ENCODE results near the gene DRAM2.
"Not testable (repeated sequence)": the region's sequence is repeated elsewhere in the genome, so short reads cannot be mapped to it uniquely, and the experiment has no call there.

Gene DRAM2

DNA sequence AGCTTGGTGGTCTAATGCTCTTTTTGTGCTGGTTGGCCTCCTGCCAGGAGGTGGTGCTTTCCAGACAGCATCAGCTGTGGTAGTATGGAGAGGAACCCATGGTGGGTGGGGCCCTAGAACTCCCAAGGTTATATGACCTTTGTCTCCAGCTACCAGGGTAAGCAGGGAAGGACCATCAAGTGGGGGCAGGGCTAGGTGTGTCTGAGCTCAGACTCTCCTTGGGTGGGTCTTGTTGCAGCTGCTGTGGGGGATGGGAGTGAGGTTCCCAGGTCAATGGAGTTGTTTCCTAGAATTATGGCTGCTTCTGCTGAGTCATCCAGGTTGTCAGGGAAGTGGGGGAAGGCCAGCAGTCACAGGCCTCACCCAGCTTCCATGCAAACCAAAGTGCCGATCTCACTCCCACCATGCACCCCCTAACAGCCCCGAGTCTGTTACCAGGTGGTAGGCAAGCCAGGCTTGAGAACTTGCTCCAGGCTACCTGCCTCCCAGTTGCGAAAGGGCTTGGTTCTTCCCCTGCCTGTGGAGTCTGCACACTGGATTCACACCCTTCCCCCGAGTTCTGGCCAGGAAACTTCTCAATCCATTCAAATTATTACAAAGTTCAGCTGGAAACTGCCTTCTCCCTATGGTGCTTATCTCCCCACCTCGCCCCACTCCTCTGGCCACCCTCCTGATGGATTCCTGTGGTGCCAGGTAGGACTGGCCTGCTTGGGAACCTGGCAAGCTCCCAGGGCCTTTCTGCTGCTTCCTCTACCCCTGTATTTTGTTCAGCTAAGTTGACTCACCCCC, 37.8 kb downstream of the DRAM2 start:
- no peaks in the 10 kb centered on the region for H3K27me3 ChIP-seq (ENCODE audit: control insufficient read depth, insufficient read depth, low read length)
- no peak overlapping the region for H3K4me3 ChIP-seq (ENCODE audit: low read length)
- no peaks in the 10 kb centered on the region for H3K36me3 ChIP-seq (ENCODE audit: control insufficient read depth, low read depth, low read length)
- H3K4me1 ChIP-seq (ENCODE audit: control insufficient read depth, low read depth, low read length): no peaks in the 10 kb centered on the region
- H3K9me3 ChIP-seq (ENCODE audit: control insufficient read depth, low read depth, low read length): peaks cover 30% of the 10 kb centered on the region
- H3K27ac ChIP-seq (ENCODE audit: low read length): no peak overlapping the region
- H3K9ac ChIP-seq (ENCODE audit: low read length): no peak overlapping the region

DNA sequence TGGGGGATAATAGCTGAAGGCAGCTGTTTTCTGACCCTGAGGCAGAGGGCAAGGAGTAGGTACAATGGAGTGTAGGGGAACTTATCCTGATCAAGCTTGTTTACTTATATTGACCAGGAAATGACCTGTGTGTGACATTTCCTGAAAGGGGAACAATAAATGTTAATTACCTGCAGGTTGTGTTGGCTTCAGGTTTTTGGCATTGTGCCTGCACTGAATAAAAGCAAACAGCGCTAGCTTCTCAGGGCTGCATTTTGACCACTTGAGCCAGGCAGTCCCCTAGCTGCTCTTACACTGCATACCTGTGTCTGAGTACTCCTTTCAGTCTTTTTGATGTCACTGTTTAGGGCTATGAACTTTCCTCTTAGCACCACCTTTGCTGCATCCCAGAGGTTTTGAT, 40.6 kb downstream of the DRAM2 start:
- Histone ChIP-seq H3K9me3 (ENCODE audit: control insufficient read depth, low read depth, low read length) (peaks cover 30% of the 10 kb centered on the region), H3K36me3 (ENCODE audit: control insufficient read depth, low read depth, low read length) (no peaks in the 10 kb centered on the region), H3K27ac (ENCODE audit: low read length) (no peak overlapping the region)

DNA sequence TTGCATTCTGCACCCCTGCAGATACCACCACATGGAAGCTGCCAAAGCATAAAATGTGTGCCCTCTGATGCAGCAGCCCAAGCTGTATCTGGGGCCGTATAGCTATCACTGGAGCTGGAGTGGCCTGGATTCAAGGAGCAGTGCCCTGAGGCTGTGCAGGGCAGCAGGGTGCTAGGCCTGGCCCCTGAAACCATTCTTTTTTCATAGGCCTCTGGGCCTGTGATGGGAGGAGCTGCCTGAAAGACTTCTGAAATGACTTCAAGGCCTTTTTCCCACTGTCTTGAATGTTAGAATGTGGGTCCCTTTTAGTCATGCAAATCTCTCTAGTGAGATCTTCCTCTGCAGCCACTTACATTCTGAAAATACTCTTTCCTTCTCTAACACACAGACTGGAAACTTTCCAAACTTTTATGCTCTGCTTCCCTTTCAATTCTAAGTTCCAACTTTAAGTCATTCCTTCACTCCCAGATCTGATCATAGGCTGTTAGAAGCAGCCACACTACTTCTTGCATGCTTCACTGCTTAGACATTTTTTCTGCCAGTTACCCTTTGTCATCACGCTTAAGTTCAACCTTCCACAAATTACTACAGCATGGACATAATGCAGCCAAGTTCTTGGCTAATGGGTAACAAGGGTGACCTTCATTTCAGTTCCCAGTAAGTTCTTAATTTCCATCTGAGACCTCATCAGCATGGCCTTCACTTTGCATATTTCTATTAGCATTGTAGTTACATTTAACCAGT, 42.4 kb downstream of the DRAM2 start:
- H3K4me1 ChIP-seq (ENCODE audit: control insufficient read depth, low read depth, low read length): no peaks in the 10 kb centered on the region
- peaks cover 23% of the 10 kb centered on the region for H3K9me3 ChIP-seq (ENCODE audit: control insufficient read depth, low read depth, low read length)
- no peaks in the 10 kb centered on the region for H3K27me3 ChIP-seq (ENCODE audit: control insufficient read depth, insufficient read depth, low read length)
- H3K36me3 ChIP-seq (ENCODE audit: control insufficient read depth, low read depth, low read length): no peaks in the 10 kb centered on the region
- H3K9ac ChIP-seq (ENCODE audit: low read length): no peak overlapping the region
- no peak overlapping the region for H3K4me3 ChIP-seq (ENCODE audit: low read length)
- H3K27ac ChIP-seq (ENCODE audit: low read length): no peak overlapping the region

More for the DNA sequence above, 40.6 kb downstream of the DRAM2 start:
- no peak overlapping the region for H3K9ac ChIP-seq (ENCODE audit: low read length)
- no peaks in the 10 kb centered on the region for H3K4me1 ChIP-seq (ENCODE audit: control insufficient read depth, low read depth, low read length)
- H3K4me3 ChIP-seq (ENCODE audit: low read length): no peak overlapping the region
- H3K27me3 ChIP-seq (ENCODE audit: control insufficient read depth, insufficient read depth, low read length): no peaks in the 10 kb centered on the region

DNA sequence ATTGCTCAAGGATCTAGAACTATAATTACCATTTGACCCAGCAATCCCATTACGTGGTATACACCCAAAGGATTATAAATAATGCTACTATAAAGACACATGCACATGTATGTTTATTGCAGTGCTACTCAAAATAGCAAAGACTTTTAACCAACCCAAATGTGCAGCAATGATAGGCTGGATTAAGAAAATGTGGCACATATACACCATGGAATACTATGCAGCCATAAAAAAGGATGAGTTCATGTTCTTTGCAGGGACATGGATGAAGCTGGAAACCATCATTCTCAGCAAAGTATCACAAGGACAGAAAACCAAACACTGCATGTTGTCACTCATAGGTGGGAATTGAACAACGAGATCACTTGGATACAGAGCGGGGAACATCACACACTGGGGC, 44.5 kb downstream of the DRAM2 start:
- not testable (repeated sequence) for H3K27me3 ChIP-seq (ENCODE audit: control insufficient read depth, insufficient read depth, low read length); H3K4me1 ChIP-seq (ENCODE audit: control insufficient read depth, low read depth, low read length); H3K36me3 ChIP-seq (ENCODE audit: control insufficient read depth, low read depth, low read length); H3K9ac ChIP-seq (ENCODE audit: low read length); H3K27ac ChIP-seq (ENCODE audit: low read length); H3K9me3 ChIP-seq (ENCODE audit: control insufficient read depth, low read depth, low read length); H3K4me3 ChIP-seq (ENCODE audit: low read length)

DNA sequence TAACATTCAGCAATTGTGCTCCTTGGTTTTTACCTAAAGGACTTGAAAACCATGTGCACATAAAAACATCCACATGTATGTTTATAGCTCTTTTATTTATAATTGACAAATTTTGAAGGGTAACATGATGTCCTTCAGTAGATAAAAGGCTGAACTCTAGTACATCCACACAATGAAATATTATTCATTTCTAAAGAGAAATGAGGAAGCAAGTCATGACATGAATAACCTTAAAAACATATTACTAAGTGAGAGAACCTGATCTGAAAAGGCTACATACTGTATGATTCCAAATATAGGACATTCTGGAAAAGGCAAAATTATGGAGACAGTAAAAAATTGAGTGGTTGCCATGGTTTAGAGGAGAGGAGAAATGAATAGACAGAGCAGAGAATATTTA, 50.3 kb downstream of the DRAM2 start:
- peaks cover 36% of the 10 kb centered on the region for H3K9me3 ChIP-seq (ENCODE audit: control insufficient read depth, low read depth, low read length)
- no peak overlapping the region for H3K27ac ChIP-seq (ENCODE audit: low read length)
- H3K4me3 ChIP-seq (ENCODE audit: low read length): no peak overlapping the region
- H3K4me1 ChIP-seq (ENCODE audit: control insufficient read depth, low read depth, low read length): no peaks in the 10 kb centered on the region
- H3K36me3 ChIP-seq (ENCODE audit: control insufficient read depth, low read depth, low read length): no peaks in the 10 kb centered on the region
- no peaks in the 10 kb centered on the region for H3K27me3 ChIP-seq (ENCODE audit: control insufficient read depth, insufficient read depth, low read length)
- no peak overlapping the region for H3K9ac ChIP-seq (ENCODE audit: low read length)

DNA sequence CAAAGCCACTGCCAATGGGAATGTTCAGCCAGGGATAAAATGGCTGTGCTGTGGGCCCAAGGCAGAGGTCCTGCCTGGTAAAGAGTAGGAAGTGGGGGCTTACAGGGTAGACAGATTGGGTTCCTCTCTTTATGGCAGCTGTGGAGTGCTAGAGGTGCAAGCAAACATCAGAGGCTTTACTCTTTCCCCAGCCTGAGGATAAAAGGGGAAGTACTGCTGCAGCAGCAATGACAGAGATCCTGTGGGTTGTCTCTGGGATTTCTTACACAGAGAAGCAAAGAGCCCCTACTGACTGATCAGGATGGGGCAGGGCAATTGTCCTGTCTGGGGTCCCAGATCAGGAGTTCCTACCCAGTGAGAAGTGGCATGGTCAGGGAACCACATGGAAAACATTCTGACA, 54.2 kb downstream of the DRAM2 start:
- no peak overlapping the region for H3K4me3 ChIP-seq (ENCODE audit: low read length)

DNA sequence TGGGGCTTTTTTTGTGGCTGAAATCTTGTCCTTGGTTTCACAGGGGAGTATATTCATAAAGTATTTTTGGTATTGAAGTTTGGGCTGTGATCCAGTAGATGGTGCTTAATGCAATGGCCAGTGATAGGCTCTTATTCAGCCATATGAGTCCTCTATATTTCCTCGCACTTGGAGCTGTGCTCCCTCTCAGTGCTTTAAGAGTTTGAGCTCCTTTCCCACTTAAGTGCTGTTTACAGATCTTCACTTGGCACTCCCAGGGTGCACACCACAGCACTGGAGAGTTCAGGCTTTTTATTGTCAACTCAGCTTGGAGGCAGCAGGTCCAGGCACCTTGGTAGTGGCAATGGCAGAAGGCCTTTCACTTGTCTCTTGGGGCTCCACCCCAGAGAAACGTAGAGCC, 54.9 kb downstream of the DRAM2 start:
- H3K27ac ChIP-seq (ENCODE audit: low read length): no peak overlapping the region
- H3K4me3 ChIP-seq (ENCODE audit: low read length): no peak overlapping the region
- no peaks in the 10 kb centered on the region for H3K27me3 ChIP-seq (ENCODE audit: control insufficient read depth, insufficient read depth, low read length)
- peaks cover 46% of the 10 kb centered on the region for H3K9me3 ChIP-seq (ENCODE audit: control insufficient read depth, low read depth, low read length)
- no peaks in the 10 kb centered on the region for H3K36me3 ChIP-seq (ENCODE audit: control insufficient read depth, low read depth, low read length)
- no peaks in the 10 kb centered on the region for H3K4me1 ChIP-seq (ENCODE audit: control insufficient read depth, low read depth, low read length)
- H3K9ac ChIP-seq (ENCODE audit: low read length): no peak overlapping the region

More for the DNA sequence above, 54.2 kb downstream of the DRAM2 start:
- H3K4me1 ChIP-seq (ENCODE audit: control insufficient read depth, low read depth, low read length): no peaks in the 10 kb centered on the region
- peaks cover 48% of the 10 kb centered on the region for H3K9me3 ChIP-seq (ENCODE audit: control insufficient read depth, low read depth, low read length)
- no peak overlapping the region for H3K27ac ChIP-seq (ENCODE audit: low read length)
- H3K27me3 ChIP-seq (ENCODE audit: control insufficient read depth, insufficient read depth, low read length): no peaks in the 10 kb centered on the region
- no peak overlapping the region for H3K9ac ChIP-seq (ENCODE audit: low read length)
- no peaks in the 10 kb centered on the region for H3K36me3 ChIP-seq (ENCODE audit: control insufficient read depth, low read depth, low read length)

DNA sequence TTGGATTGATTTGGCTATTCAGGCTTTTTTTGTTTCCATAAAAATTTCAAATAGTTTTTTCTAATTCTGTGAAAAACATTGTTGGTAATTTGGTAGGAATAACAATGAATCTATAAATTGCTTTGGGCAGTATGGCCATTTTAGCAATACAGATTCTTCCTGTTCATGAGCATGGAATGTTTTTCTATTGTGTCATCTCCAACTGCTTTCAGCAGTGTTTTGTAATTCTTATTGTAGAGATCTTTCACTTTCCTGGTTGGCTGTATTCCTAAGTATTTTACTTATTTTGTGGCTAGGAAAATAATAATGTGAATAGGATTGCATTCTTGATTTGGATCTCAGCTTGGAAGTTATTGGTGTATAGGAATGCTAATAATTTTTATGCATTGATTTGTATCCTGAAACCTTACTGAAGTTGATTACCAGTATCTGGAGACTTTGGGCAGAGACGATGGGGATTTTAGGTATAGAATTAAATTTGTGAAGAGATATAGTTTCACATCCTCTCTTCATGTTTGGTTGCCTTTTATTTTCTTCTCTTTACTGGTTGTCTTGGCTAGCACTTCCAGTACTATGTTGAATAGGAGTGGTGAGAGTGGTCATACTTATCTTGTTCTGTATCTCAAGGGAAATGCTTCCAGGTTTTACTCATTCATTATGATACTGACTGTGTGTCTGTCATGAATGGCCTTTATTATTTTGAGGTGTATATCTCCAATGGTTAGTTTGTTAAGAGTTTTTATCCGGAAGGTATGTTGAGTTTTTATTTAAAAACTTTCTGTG, 57.3 kb downstream of the DRAM2 start:
- no peak overlapping the region for H3K4me3 ChIP-seq (ENCODE audit: low read length)
- H3K4me1 ChIP-seq (ENCODE audit: control insufficient read depth, low read depth, low read length): no peaks in the 10 kb centered on the region
- H3K27me3 ChIP-seq (ENCODE audit: control insufficient read depth, insufficient read depth, low read length): no peaks in the 10 kb centered on the region
- H3K27ac ChIP-seq (ENCODE audit: low read length): no peak overlapping the region
- H3K36me3 ChIP-seq (ENCODE audit: control insufficient read depth, low read depth, low read length): no peaks in the 10 kb centered on the region
- H3K9me3 ChIP-seq (ENCODE audit: control insufficient read depth, low read depth, low read length): peaks cover 37% of the 10 kb centered on the region
- H3K9ac ChIP-seq (ENCODE audit: low read length): no peak overlapping the region

DNA sequence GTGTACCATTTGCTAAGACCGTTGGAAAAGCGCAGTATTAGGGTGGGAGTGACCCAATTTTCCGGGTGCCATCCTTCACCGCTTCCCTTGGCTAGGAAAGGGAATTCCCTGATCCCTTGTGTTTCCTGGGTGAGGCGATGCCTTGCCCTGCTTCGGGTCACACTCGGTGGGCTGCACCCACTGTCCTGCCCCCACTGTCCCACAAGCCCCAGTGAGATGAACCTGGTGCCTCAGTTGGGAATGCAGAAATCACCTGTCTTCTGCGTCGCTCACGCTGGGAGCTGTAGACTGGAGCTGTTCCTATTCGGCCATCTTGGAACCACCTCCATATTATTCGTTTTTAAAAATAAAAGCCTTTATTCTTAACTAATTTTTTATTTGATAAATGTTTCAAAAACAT, 60.6 kb downstream of the DRAM2 start:
- H3K36me3 ChIP-seq (ENCODE audit: control insufficient read depth, low read depth, low read length); H3K4me1 ChIP-seq (ENCODE audit: control insufficient read depth, low read depth, low read length); H3K4me3 ChIP-seq (ENCODE audit: low read length); H3K9ac ChIP-seq (ENCODE audit: low read length); H3K27me3 ChIP-seq (ENCODE audit: control insufficient read depth, insufficient read depth, low read length); H3K27ac ChIP-seq (ENCODE audit: low read length): not testable (repeated sequence)
- peaks cover 21% of the 10 kb centered on the region for H3K9me3 ChIP-seq (ENCODE audit: control insufficient read depth, low read depth, low read length)

DNA sequence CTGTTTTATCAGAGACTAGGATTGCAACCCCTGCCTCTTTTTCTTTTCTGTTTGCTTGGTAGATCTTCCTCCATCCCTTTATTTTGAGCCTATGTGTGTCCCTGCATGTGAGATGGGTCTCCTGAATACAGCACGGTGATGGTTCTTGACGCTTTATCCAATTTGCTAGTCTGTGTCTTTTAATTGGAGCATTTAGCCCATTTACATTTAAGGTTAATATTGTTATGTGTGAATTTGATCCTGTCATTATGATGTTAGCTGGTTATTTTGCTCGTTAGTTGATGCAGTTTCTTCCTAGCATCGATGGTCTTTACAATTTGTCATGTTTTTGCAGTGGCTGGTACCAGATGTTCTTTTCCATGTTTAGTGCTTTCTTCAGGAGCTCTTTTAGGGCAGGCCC, 62.6 kb downstream of the DRAM2 start:
- peaks cover 23% of the 10 kb centered on the region for H3K9me3 ChIP-seq (ENCODE audit: control insufficient read depth, low read depth, low read length)
- not testable (repeated sequence) for H3K4me3 ChIP-seq (ENCODE audit: low read length); H3K4me1 ChIP-seq (ENCODE audit: control insufficient read depth, low read depth, low read length); H3K9ac ChIP-seq (ENCODE audit: low read length); H3K27me3 ChIP-seq (ENCODE audit: control insufficient read depth, insufficient read depth, low read length); H3K27ac ChIP-seq (ENCODE audit: low read length); H3K36me3 ChIP-seq (ENCODE audit: control insufficient read depth, low read depth, low read length)
